SHP77 treated with DMSO at 0.1 percent for 48 hours (cell line): Measurements from ENCODE around the gene USF2.

ENCODE experiments used
- DNase-seq: peaks from one replicate; lab custom pipeline; 2025; lab: John Stamatoyannopoulos, UW

Gene USF2

GRCh38 chr19:35301961-35302360 is 33.2 kb downstream of the USF2 start:
- DNase-seq, result no peak

GRCh38 chr19:35302446-35302845 is 33.7 kb downstream of the USF2 start:
- DNase-seq, result no peak

- DNase-seq, result no peak
These were observed 34.7 kb downstream of the USF2 start for GRCh38 chr19:35303357-35303915.

- DNase-seq, result no peak
These were observed 35.3 kb downstream of the USF2 start for GRCh38 chr19:35304036-35304435.

- no peak for DNase-seq
These were observed 36.4 kb downstream of the USF2 start for GRCh38 chr19:35305181-35305580.

GRCh38 chr19:35306473-35307246 is 37.9 kb downstream of the USF2 start:
- no peak for DNase-seq

GRCh38 chr19:35307931-35308330 is 39.2 kb downstream of the USF2 start:
- DNase-seq, result no peak

GRCh38 chr19:35308910-35309309 is 40.1 kb downstream of the USF2 start:
- DNase-seq, result no peak

GRCh38 chr19:35309481-35310279 is 40.9 kb downstream of the USF2 start:
- DNase-seq, result no peak

- no peak for DNase-seq
These were observed 41.6 kb downstream of the USF2 start for GRCh38 chr19:35310331-35310730.

- no peak for DNase-seq
These were observed 42.2 kb downstream of the USF2 start for GRCh38 chr19:35310811-35311465.

GRCh38 chr19:35311901-35312665 is 43.3 kb downstream of the USF2 start:
- DNase-seq, result no peak

GRCh38 chr19:35313587-35313986 is 44.8 kb downstream of the USF2 start:
- DNase-seq, result no peak

- DNase-seq, result no peak
These were observed 45.3 kb downstream of the USF2 start for GRCh38 chr19:35314031-35314430.

GRCh38 chr19:35314858-35315470 is 46.2 kb downstream of the USF2 start:
- no peak for DNase-seq

- DNase-seq, result no peak
These were observed 47.1 kb downstream of the USF2 start for GRCh38 chr19:35315883-35316282.

- DNase-seq, result no peak
These were observed 47.8 kb downstream of the USF2 start for GRCh38 chr19:35316560-35316959.

GRCh38 chr19:35317464-35318043 is 48.8 kb downstream of the USF2 start:
- DNase-seq, result no peak

- DNase-seq, result no peak
These were observed 50.1 kb downstream of the USF2 start for GRCh38 chr19:35318679-35319448.

GRCh38 chr19:35320065-35320713 is 51.4 kb downstream of the USF2 start:
- DNase-seq, result no peak
